GM12878 (cell line): ENCODE results near the gene DMAC2. TPM values are rescaled to one million over a fixed set of nuclear protein-coding genes. Genes with fewer than 3 reads are reported as not detected.
A peak's percentile ranks its signal among the peaks of the same experiment; 100 is the strongest.

Experiments
- ATAC-seq: fragments of 200-7000 bp; cut with Tn5 transposase; 3 replicates; pipeline ENCODE4 v1.9.1; 2020; ENCODE audit warnings: mild to moderate bottlenecking, moderate library complexity
- BruUV-seq: library from RNA; stranded (reverse); fragments of 400-500 nt; replicated peaks from 2 replicates; lab custom pipeline; 2021; lab: Mats Ljungman, UMichigan
- CTCF ChIA-PET: fragments of 300-600 bp; sonication (Branson Sonifier 250); formaldehyde crosslinking; extraction: SDS; loops from one replicate; lab custom pipeline; 2021; ENCODE audit warnings: inconsistent platforms; lab: Yijun Ruan, JAX
- POLR2A ChIA-PET: fragments of 350-600 bp; formaldehyde crosslinking; extraction: SDS; loops from one replicate; lab custom pipeline; 2021; ENCODE audit warnings: inconsistent platforms; lab: Charles Lee
- RAD21 ChIA-PET: fragments of 300-600 bp; sonication (Branson Sonifier 250); formaldehyde crosslinking; loops from one replicate; lab custom pipeline; 2023; ENCODE audit warnings: antibody characterized with exemption; ENCODE audit not compliant: unreplicated experiment; lab: Charles Lee
- SMC1A ChIA-PET: fragments of 300-600 bp; sonication (Branson Sonifier 250); formaldehyde crosslinking; loops from one replicate; lab custom pipeline; 2023; ENCODE audit not compliant: unreplicated experiment, uncharacterized antibody; lab: Charles Lee
- DNase-seq: peaks from one replicate; pipeline ENCODE4 v3.0.0-alpha.2; 2011; ENCODE audit warnings: low read depth, low spot score
- FAIRE-seq: peaks from 3 replicates; lab custom pipeline; 2011; peaks lifted over from hg19 to GRCh38; lab: Jason Lieb, UNC
- H2AFZ ChIP-seq: 2 replicates; pipeline ENCODE4 v1.6.0; 2011; ENCODE audit warnings: low read depth, low read length, control low read depth; ENCODE audit not compliant: control insufficient read depth
- H3K27ac ChIP-seq: 2 replicates; pipeline ENCODE4 v1.5.1; 2011; ENCODE audit warnings: control low read depth; ENCODE audit not compliant: control insufficient read depth, insufficient read depth
- H3K27me3 ChIP-seq, 2 experiments: replicated peaks in 1 of 2; 2 replicates each; pipeline versions ENCODE4 v1.6.0 to v1.6.1; 2011; ENCODE audit warnings: low read length in 1 of 2; ENCODE audit not compliant: control insufficient read depth in 2 of 2, insufficient read depth in 2 of 2
- H3K36me3 ChIP-seq, 2 experiments: 2 replicates each; pipeline ENCODE4 v1.5.1; 2011; ENCODE audit warnings: low read length in 1 of 2; ENCODE audit not compliant: control insufficient read depth in 2 of 2, insufficient read depth in 2 of 2
- H3K4me1 ChIP-seq: 2 replicates; pipeline ENCODE4 v1.6.1; 2011; ENCODE audit warnings: mild to moderate bottlenecking, low read length, moderate library complexity, mixed read lengths; ENCODE audit not compliant: control insufficient read depth, insufficient read depth
- H3K4me2 ChIP-seq: 2 replicates; pipeline ENCODE4 v1.6.0; 2011; ENCODE audit warnings: control low read depth; ENCODE audit not compliant: control insufficient read depth, insufficient read depth
- H3K4me3 ChIP-seq: fragments of 200-600 bp; sonication (generic); 2 replicates; pipeline ENCODE4 v1.5.1; 2016
- H3K79me2 ChIP-seq: 2 replicates; pipeline ENCODE4 v1.6.0; 2011; ENCODE audit warnings: low read length; ENCODE audit not compliant: control insufficient read depth, insufficient read depth
- H3K9ac ChIP-seq: 2 replicates; pipeline ENCODE4 v1.8.0; 2011; ENCODE audit warnings: low read length, control low read depth, mixed read lengths; ENCODE audit not compliant: control insufficient read depth, insufficient read depth
- H3K9me3 ChIP-seq: replicated peaks from 3 replicates; pipeline ENCODE4 v1.5.1; 2011; ENCODE audit warnings: mild to moderate bottlenecking, low read length; ENCODE audit not compliant: control insufficient read depth, insufficient read depth
- H4K20me1 ChIP-seq: 2 replicates; pipeline ENCODE4 v1.6.0; 2011; ENCODE audit not compliant: control insufficient read depth, insufficient read depth
- CUX1 ChIP-seq: IDR thresholded peaks from 2 replicates; pipeline ENCODE4 v1.6.1; 2012; ENCODE audit warnings: improper control_type of control experiment, low read depth, low read length; ENCODE audit not compliant: insufficient replicate concordance
- EZH2 ChIP-seq: IDR thresholded peaks from 2 replicates; pipeline ENCODE4 v1.6.1; 2012; ENCODE audit warnings: low read depth, mild to moderate bottlenecking, control low read depth, inconsistent platforms, low read length, borderline replicate concordance; ENCODE audit not compliant: control insufficient read depth
- IKZF2 ChIP-seq, 2 experiments: fragments of 450-650 bp; IDR thresholded peaks; 2 replicates each; pipeline ENCODE4 v1.6.1; 2017; ENCODE audit warnings: mild to moderate bottlenecking in 2 of 2, moderate library complexity in 2 of 2
- JUND ChIP-seq: IDR thresholded peaks from 2 replicates; pipeline ENCODE4 v1.6.1; 2012; ENCODE audit warnings: low read depth, mild to moderate bottlenecking, low read length, improper control_type of control experiment, moderate library complexity
- NFXL1 ChIP-seq: fragments of 450-650 bp; IDR thresholded peaks from 2 replicates; pipeline ENCODE4 v1.6.1; 2017; ENCODE audit warnings: antibody characterized with exemption, mild to moderate bottlenecking, borderline replicate concordance
- PAX5 ChIP-seq: IDR thresholded peaks from 2 replicates; pipeline ENCODE4 v1.6.1; 2011; ENCODE audit warnings: low read depth, low read length, borderline replicate concordance
- SMARCA5 ChIP-seq: fragments of 450-650 bp; IDR thresholded peaks from 2 replicates; pipeline ENCODE4 v1.6.1; 2017; ENCODE audit warnings: mild to moderate bottlenecking
- SPI1 ChIP-seq: IDR thresholded peaks from 2 replicates; pipeline ENCODE4 v1.6.1; 2011; ENCODE audit warnings: low read depth, mild to moderate bottlenecking, low read length, moderate library complexity, borderline replicate concordance; ENCODE audit not compliant: insufficient read depth
- SREBF2 ChIP-seq: IDR thresholded peaks from 2 replicates; pipeline ENCODE4 v1.6.1; 2012; ENCODE audit warnings: mild to moderate bottlenecking, low read length
- SUPT20H ChIP-seq: IDR thresholded peaks from 2 replicates; pipeline ENCODE4 v1.6.1; 2011; ENCODE audit warnings: low read depth, mild to moderate bottlenecking, low read length, moderate library complexity, borderline replicate concordance; ENCODE audit not compliant: control insufficient read depth
- ZBTB4 ChIP-seq: fragments of 450-650 bp; formaldehyde crosslinking; IDR thresholded peaks from 2 replicates; pipeline ENCODE4 v1.4.0; 2022; ENCODE audit warnings: mild to moderate bottlenecking, moderate library complexity
- ZNF622 ChIP-seq: fragments of 450-650 bp; IDR thresholded peaks from 2 replicates; pipeline ENCODE4 v1.6.1; 2017; ENCODE audit warnings: mild to moderate bottlenecking, inconsistent platforms
- WGBS: methylation state at CpG from one replicate; pipeline ENCODE4 v1.1.6; 2016; ENCODE audit warnings: low lambda C conversion rate; ENCODE audit not compliant: insufficient replicate concordance, insufficient coverage; ENCODE audit errors: missing lambda C conversion rate; 5-methylcytosine and 5-hydroxymethylcytosine counted together
- in situ Hi-C: fragments of 300-500 bp; cut with MboI; formaldehyde crosslinking; loops from 9 replicates; pipeline ENCODE4 v1.14.3; 2018; ENCODE audit warnings: mixed read lengths
- intact Hi-C: fragments of 100-400 bp; cut with micrococcal nuclease; formaldehyde crosslinking; loops from one replicate; pipeline ENCODE4 v1.14.2; 2022; ENCODE audit not compliant: unreplicated experiment
- polyA plus RNA-seq, 11 experiments: library from polyadenylated mRNA; depleted of rRNA in 4 of 11; unstranded in 6 of 11; stranded (reverse) in 5 of 11; fragments of >200 nt; fragmentation: Nextera tagmentation in 4 of 11; fragmentation: Illumina TruSeq in 1 of 11; extraction: Ambion mirVana in 4 of 11; extraction: Trizol in 1 of 11; gene quantifications; 1 replicate in 1 of 11; 2 replicates in 10 of 11; pipeline versions ENCODE4 v1.2.1 to v1.2.3, GENCODE V29; 2011 to 2016; ENCODE audit warnings: inconsistent platforms in 2 of 11, missing spikeins in 2 of 11, low read depth in 1 of 11
- total RNA-seq, 4 experiments: library from RNA; depleted of rRNA in 3 of 4; stranded (reverse); fragments of >200 nt in 3 of 4; fragmentation: Illumina TruSeq in 1 of 4; extraction: Trizol in 1 of 4; gene quantifications; 2 replicates each; pipeline versions ENCODE4 v1.2.1 to v1.2.3, GENCODE V29; 2013 to 2021

DMAC2 gene
- total and polyA plus RNA-seq, 10 of the 15 experiments (the other 5 are each of a cell fraction or from before 2014, with no cell fraction given): 10.8 to 57.2 (median 42.7) TPM

GRCh38 chr19:41463257-41464256 is 23.8 kb upstream of the DMAC2 start (continued):
- TF ChIP-seq SPI1: peak; percentile 86

GRCh38 chr19:41462497-41462896 is 22.8 kb upstream of the DMAC2 start:
- 90% methylated on average over 6 of the region's 6 CpGs for WGBS
- no peak overlapping the region for H3K27ac ChIP-seq

More at GRCh38 chr19:41462497-41462896, 22.8 kb upstream of the DMAC2 start:
- H3K4me1 ChIP-seq: peaks cover 24% of the 10 kb centered on the region
- no peaks in the 10 kb centered on the region for H3K27me3 ChIP-seq
- intact Hi-C loops: no loop called here
- CTCF ChIA-PET: interaction anchor here (0.7 kb wide), 1 partner anchor 54 kb away, joined by 3 read pairs; no protein-coding TSS in a partner anchor
- SMC1A ChIA-PET: no interaction called here
- H3K79me2 ChIP-seq: no peaks in the 10 kb centered on the region
- RAD21 ChIA-PET: no interaction called here
- no peak overlapping the region for H3K4me3 ChIP-seq
- H3K9ac ChIP-seq: no peak overlapping the region
- POLR2A ChIA-PET: no interaction called here
- no peak for DNase-seq
- no peak for ATAC-seq
- TF ChIP-seq ZBTB4 (CRISPR knock-in tag) (no peak), EZH2 (no peak), SMARCA5 (no peak), CUX1 (no peak), IKZF2 (IDR thresholded peaks at IDR 0.05) (no peak), NFXL1 (no peak), ZNF622 (no peak), SREBF2 (no peak), JUND (no peak), PAX5 (no peak), SUPT20H (no peak)
- TF ChIP-seq, all 136 proteins: peak for 0
- H3K4me2 ChIP-seq: no peak overlapping the region
- no peaks in the 10 kb centered on the region for H3K9me3 ChIP-seq
- in situ Hi-C loops: no loop called here
- FAIRE-seq: no peak
- H4K20me1 ChIP-seq: no peaks in the 10 kb centered on the region
- H3K36me3 ChIP-seq: no peaks in the 10 kb centered on the region
- no TSS peak for BruUV-seq
- no peak overlapping the region for H2AFZ ChIP-seq
